NB4 (cell line): ENCODE results near the gene C16orf90.

ENCODE experiments used
- MYC ChIP-seq: IDR thresholded peaks from 2 replicates; pipeline ENCODE4 v1.6.1; 2011; ENCODE audit warnings: low read depth, low read length
- POLR2A ChIP-seq: IDR thresholded peaks from 2 replicates; pipeline ENCODE4 v1.6.1; 2011; ENCODE audit warnings: mild to moderate bottlenecking; ENCODE audit not compliant: insufficient read length; ENCODE audit errors: extremely low read depth
- TF ChIP-seq, protein P1 (sequence below): IDR thresholded peaks from one replicate; pipeline ENCODE4 v1.5.1; 2012; ENCODE audit warnings: low read depth, low read length
- TF ChIP-seq, protein P2 (sequence below): IDR thresholded peaks from 2 replicates; pipeline ENCODE4 v1.6.1; 2011; ENCODE audit warnings: low read depth, low read length

- TF ChIP-seq POLR2A: no peak
- TF ChIP-seq, protein P1, sequence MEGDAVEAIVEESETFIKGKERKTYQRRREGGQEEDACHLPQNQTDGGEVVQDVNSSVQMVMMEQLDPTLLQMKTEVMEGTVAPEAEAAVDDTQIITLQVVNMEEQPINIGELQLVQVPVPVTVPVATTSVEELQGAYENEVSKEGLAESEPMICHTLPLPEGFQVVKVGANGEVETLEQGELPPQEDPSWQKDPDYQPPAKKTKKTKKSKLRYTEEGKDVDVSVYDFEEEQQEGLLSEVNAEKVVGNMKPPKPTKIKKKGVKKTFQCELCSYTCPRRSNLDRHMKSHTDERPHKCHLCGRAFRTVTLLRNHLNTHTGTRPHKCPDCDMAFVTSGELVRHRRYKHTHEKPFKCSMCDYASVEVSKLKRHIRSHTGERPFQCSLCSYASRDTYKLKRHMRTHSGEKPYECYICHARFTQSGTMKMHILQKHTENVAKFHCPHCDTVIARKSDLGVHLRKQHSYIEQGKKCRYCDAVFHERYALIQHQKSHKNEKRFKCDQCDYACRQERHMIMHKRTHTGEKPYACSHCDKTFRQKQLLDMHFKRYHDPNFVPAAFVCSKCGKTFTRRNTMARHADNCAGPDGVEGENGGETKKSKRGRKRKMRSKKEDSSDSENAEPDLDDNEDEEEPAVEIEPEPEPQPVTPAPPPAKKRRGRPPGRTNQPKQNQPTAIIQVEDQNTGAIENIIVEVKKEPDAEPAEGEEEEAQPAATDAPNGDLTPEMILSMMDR: no peak
- TF ChIP-seq, protein P2, sequence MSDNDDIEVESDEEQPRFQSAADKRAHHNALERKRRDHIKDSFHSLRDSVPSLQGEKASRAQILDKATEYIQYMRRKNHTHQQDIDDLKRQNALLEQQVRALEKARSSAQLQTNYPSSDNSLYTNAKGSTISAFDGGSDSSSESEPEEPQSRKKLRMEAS: no peak
- no peak for TF ChIP-seq MYC
Observed at GRCh38 chr16:3518986-3519348, 23.7 kb upstream of the C16orf90 start.
